ENCODE data around the gene CABLES1. TPM values are rescaled to one million over a fixed set of nuclear protein-coding genes. Genes with fewer than 3 reads are reported as not detected.
"Not testable (repeated sequence)": the region's sequence is repeated elsewhere in the genome, so short reads cannot be mapped to it uniquely, and the experiment has no call there.

Gene CABLES1, protein sequence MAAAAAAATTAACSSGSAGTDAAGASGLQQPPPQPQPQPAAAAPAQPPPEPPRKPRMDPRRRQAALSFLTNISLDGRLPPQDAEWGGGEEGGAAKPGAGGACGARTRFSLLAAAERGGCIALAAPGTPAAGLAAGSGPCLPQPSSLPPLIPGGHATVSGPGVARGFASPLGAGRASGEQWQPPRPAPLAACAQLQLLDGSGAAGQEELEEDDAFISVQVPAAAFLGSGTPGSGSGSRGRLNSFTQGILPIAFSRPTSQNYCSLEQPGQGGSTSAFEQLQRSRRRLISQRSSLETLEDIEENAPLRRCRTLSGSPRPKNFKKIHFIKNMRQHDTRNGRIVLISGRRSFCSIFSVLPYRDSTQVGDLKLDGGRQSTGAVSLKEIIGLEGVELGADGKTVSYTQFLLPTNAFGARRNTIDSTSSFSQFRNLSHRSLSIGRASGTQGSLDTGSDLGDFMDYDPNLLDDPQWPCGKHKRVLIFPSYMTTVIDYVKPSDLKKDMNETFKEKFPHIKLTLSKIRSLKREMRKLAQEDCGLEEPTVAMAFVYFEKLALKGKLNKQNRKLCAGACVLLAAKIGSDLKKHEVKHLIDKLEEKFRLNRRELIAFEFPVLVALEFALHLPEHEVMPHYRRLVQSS
- total RNA-seq (2014; rRNA removed; shearing (Covaris generic); ENCODE audit: low replicate concordance), result 1.3 and 1.7 TPM in 2 replicates

DNA sequence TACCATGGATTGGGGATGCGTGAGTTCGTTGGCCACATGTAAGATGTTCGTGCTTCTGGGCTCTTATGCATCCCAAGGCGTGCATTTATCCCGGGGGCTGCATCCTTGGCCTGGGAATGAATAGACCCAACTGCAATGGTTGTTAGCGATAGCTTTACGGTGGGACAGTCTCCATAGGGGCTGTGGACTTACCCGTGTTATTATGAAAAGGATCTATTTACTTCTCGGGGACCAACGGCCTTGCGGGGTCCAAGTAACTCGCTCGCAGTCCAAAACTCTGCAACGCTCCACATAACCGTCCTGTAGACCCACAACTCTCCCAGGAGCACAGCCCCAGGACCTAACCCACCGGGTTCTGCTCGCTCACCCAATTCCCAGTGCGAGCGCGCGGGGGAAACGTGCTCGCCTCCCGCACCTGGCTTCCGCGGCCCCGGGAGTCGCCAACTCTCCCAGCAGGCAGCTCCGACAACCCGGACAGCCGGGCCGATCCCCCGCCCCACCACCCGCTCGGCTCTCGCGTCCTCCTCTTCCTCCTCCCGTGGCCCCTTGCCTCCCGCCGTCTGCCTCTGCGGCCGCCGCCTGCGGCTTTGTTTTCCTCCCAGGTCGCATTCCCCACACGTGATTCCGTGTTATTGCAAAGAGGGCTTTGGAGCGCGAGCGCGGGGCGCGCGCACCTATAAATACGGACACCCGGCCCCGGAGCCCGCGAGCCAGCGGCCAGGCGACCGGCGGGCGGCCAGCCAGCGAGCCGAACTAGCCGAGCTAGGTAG is at the start of gene CABLES1:
CABLES1 (plus strand) TSS at position 706 of the 770 bp plus-strand sequence. CDS start 278 bp downstream, outside the sequence.
- DNase-seq (ENCODE audit: low read depth), result peak; percentile 65

DNA sequence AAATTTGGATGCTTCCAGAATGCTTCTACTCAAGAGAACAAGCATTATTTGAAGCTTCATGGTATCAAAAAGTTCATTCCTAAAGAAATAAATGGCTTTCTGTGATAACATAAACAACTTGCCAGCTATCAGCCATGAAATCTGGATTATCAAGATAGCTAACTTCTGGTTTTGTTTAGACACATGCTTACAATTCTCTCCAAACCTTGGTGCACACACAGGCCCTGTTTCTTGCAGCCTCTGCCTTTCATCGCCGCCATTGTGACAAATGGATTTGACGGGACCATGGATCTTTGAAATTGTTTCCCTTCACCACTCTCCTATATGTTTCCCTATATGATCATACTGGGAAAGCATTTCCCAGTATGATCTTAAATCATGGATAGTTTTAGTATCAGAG is 47.9 kb upstream of the CABLES1 start:
- no peak for DNase-seq (ENCODE audit: low read depth)
- in situ Hi-C loops (cut with HindIII; ENCODE audit: low pct_unique_long_range_greater_than_20kb, low sequenced_read_pairs), result no loop called here

More for the DNA sequence above, at the start of gene CABLES1:
- in situ Hi-C loops (cut with HindIII; ENCODE audit: low pct_unique_long_range_greater_than_20kb, low sequenced_read_pairs), result no loop called here

DNA sequence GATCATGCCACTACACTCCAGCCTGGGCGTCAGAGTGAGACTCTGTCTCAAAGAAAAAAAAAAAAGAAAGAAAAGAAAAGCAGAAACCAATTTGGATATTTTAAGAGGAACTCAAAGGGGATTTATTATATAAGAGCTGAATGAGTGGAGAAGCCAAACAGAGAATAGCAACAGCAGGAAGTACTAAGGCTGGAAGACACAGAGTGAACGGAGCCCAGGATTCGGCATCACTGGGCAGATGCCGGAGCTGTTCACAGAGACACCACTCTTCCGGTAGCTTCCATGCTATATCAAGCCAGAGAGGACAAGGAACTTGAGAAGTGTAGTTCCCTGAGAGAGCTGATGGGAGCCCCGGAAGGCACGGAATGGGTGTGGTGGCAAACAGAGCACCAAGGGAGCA is 47.0 kb upstream of the CABLES1 start:
- in situ Hi-C loops (cut with HindIII; ENCODE audit: low pct_unique_long_range_greater_than_20kb, low sequenced_read_pairs), result no loop called here
- DNase-seq (ENCODE audit: low read depth), result no peak

DNA sequence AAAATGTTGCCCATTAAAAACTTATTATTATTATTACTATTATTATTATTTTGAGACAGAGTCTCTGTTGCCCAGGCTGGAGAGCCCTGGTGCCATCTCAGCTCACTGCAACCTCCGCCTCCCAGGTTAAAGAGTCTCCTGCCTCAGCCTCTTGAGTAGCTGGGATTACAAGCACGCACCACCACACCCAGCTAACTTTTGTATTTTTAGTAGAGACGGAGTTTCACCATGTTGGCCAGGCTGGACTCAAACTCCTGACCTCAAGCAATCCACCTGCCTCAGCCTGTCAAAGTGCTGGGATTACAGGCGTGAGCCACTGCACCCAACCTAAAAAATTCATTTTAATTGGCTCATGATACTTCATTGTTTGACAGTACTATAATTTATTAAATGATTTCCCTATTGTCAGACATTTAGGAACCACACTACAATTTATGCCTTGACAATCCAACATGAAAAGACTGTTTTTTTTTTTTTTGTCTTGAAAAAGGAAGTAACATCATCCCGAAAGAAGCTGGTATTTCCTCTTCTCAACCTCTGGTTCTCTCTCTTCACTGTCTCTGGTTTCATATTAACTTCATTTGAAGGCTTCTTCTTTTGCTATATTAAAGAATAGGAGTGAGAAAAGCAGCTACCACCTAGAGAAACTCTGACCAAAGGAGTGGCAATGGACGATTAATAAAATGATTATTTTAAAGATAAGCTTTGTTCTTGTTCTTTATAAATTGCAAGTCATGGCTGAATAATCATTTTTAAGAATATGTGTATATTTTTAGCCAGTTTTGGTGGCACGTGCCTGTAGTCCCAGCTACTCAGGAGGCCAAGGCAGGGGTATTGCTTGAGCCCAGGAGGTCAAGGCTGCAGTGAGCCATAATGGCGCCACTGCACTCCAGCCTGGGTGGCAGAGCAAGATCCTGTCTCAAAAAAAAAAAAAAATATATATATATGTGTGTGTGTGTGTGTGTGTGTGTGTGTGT is 44.0 kb upstream of the CABLES1 start:
- in situ Hi-C loops (cut with HindIII; ENCODE audit: low pct_unique_long_range_greater_than_20kb, low sequenced_read_pairs); DNase-seq (ENCODE audit: low read depth): not testable (repeated sequence)

DNA sequence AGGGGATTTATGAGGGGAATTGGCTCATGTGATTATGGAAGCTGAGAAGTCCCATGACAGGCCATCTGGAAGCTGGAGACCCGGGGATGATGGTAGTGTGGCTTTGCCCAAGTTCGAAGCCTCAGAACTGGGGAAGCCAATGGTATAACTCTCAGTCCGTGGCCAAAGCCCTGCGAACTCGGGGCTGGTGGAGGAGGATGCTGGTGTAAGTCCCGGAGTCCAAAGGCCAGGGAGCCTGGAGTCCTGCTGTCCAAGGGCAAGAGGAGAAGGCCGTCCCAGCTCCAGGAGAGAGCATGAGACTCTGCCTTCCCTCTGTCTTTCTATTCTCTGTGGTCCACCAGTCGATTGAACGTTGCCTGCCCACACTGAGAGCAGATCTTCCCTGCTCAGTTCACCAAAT is 43.2 kb upstream of the CABLES1 start:
- no peak for DNase-seq (ENCODE audit: low read depth)
- in situ Hi-C loops (cut with HindIII; ENCODE audit: low pct_unique_long_range_greater_than_20kb, low sequenced_read_pairs), result no loop called here

DNA sequence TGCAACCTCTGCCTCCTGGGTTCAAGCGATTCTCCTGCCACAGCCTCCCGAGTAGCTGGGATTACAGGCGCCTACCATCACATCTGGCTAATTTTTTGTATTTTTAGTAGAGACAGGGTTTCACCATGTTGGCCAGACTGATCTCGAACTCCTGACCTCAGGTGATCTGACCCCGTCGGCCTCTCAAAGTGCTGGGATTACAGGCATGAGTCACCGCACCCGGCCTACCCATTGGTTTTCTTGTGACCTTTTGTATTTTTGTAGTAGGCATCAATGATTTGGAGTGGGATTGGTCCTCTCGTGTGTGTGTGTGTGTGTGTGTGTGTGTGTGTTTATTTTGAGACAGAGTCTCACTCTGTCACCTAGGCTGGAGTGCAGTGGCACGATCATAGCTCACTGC is 42.2 kb upstream of the CABLES1 start:
- DNase-seq (ENCODE audit: low read depth); in situ Hi-C loops (cut with HindIII; ENCODE audit: low pct_unique_long_range_greater_than_20kb, low sequenced_read_pairs): not testable (repeated sequence)

DNA sequence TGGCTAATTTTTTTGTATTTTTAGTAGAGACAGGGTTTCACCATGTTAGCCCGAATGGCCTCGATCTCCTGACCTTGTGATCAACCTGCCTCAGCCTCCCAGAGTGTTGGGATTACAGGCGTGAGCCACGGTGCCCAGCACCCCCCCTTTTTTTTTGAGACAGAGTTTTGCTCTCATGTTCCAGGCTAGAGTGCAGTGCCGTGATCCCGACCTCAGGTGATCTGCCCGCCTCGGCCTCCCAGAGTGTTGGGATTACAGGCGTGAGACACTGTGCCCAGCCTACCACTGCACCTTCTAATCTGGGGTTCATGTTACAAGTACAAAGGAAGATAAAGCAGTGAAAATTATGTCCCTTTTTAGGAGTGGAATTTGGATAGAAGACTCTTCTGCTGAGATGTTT is 41.5 kb upstream of the CABLES1 start:
- in situ Hi-C loops (cut with HindIII; ENCODE audit: low pct_unique_long_range_greater_than_20kb, low sequenced_read_pairs), result no loop called here
- DNase-seq (ENCODE audit: low read depth), result no peak

DNA sequence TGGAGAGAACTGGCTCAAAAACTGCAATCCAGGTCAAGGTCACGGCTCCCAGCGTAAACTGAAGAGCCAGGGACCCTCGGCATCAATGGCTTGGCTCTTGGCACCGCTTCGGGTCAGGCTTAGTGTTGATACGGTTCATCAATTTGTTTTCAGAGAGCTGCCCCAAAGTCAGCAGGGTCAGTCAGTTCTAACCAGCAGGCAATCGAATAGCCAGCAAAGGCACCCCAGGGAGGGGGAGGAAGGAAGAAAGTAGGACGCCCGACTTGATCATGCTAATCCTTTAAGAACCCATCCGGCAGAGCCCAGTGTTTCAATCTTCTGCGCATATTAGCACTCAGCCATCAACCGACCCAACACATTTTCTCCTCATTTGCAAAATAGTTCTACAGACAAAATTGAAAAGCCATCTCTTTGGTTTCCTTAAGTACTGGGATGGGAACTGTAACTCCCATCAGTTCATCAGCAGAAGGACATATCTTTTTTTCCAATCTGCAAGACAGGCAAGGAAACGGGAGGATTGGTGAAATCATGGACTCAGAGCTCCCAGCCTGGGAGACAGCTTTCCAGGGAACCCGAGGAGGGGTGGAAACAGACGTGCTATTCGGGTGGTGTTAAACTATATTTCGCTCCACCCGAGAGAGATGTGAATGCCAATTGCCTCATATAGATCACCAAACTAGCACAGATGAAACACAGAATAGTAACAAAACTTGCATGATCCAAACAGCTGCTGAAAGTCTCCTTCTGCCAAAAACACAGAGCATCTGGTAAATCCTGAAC is 40.7 kb upstream of the CABLES1 start:
- in situ Hi-C loops (cut with HindIII; ENCODE audit: low pct_unique_long_range_greater_than_20kb, low sequenced_read_pairs), result no loop called here
- DNase-seq (ENCODE audit: low read depth), result no peak

DNA sequence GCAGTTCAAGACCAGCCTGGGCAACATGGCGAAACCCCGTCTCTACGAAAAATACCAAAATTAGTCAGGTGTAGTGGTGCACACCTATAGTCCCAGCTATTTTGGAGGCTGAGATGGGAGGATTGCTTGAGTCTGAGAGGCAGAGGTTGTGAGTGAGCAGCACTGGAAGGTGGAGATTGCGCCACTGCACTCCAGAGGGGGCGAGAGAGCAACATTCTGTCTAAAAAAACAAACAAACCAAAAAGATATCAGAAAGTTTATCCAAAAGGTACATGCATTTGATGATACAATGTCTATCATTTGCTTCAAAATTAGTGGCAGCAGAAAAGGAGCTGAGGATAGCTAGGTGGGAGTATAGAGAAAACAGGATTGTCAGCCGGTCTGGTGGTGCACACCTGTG is 39.8 kb upstream of the CABLES1 start:
- DNase-seq (ENCODE audit: low read depth), result no peak
- in situ Hi-C loops (cut with HindIII; ENCODE audit: low pct_unique_long_range_greater_than_20kb, low sequenced_read_pairs), result no loop called here

DNA sequence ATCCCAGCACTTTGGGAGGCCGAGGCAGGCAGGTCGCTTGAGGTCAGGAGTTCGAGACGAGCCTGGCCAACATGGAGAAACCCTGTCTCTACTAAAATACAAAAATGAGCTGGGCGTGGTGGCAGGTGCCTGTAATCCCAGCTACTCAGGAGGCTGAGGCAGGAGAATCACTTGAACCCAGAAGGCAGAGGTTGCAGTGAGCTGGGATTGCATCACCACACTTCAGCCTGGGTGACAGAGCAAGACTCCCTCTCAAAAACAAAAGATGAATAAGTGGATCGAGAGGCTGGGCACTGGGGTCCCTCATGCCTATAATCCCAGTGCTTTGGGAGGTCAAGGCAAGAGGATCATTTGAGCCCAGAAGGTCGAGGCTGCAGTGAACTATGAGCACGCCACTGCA is 38.3 kb upstream of the CABLES1 start:
- DNase-seq (ENCODE audit: low read depth); in situ Hi-C loops (cut with HindIII; ENCODE audit: low pct_unique_long_range_greater_than_20kb, low sequenced_read_pairs): not testable (repeated sequence)

DNA sequence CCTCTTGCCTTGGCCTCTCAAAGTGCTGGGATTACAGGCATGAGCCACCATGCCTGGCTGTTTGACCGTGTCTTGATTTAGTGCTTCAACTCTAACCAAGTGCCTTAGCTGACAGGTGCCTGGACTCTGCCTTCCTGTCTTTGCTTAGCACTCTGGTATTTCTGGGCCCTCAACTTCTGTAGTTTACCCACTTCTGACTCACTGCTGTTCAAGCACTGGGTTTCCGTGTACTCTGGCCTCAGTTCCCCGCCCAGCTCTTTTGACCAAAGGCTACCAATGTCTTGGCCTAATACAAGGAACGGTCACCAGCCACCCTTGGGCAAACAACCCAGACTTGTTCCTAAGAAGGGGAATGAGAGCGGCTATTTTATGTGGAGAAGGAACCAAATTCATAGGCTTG is 35.7 kb upstream of the CABLES1 start:
- in situ Hi-C loops (cut with HindIII; ENCODE audit: low pct_unique_long_range_greater_than_20kb, low sequenced_read_pairs), result no loop called here
- no peak for DNase-seq (ENCODE audit: low read depth)

DNA sequence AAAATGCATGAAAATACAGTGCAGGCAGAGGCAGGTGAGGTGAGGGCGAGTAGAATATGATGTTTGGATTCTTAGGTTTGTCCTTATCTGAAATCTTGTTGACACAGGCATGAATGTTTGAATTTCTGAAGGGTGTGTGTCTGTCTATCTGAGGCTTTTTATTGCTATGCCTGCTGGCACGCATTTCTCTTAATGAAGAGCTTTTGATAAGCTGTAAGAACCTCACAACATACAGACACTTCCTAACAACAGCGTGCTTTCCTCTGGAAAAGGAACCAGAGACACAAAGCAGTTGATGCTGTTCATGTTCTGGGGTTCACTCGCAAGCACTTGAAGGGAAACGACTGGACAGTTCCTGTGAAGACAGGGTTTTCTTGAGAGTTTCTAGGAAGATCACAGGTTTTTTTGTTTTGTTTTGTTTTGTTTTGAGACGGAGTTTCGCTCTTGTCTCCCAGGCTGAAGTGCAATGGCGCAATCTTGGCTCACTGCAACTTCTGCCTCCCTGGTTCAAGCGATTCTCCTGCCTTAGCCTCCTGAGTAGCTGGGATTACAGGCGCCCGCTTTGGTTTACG is 33.3 kb upstream of the CABLES1 start:
- in situ Hi-C loops (cut with HindIII; ENCODE audit: low pct_unique_long_range_greater_than_20kb, low sequenced_read_pairs), result no loop called here
- peak; percentile 6 for DNase-seq (ENCODE audit: low read depth)

DNA sequence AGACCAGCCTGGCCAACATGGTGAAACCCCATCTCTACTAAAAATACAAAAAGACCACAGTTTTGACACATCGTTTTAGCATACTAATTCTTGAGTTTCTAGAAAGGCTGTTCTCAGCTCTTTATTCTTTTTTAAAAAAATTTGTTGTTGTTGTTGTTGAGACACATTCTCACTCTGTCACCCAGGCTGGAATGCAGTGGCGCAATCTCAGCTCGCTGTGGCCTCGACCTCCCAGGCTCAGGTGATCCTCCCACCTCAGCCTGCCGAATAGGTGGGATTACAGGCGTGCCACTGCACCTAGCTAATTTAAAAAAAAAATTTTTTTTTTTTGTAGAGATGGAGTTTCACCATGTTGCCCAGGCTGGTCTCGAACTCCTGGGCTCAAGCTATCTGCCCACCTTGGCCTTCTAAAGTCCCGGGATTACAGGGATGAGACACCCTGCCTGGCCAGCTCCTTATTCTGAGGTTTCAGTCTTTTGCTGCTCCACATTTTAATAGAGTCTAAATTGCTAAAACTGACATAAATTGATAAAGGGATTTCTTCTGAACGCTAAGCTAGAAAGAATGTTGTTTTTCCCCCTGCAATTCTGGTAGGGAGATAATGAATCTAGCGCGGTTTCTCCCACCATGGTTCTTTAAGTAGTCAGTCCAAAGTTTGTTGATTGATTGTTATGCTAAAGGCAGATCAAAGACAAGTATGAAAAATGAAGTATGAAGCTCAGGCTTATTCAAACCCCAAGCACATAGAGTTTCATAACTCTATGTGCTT is 32.6 kb upstream of the CABLES1 start:
- no peak for DNase-seq (ENCODE audit: low read depth)
- in situ Hi-C loops (cut with HindIII; ENCODE audit: low pct_unique_long_range_greater_than_20kb, low sequenced_read_pairs), result no loop called here

DNA sequence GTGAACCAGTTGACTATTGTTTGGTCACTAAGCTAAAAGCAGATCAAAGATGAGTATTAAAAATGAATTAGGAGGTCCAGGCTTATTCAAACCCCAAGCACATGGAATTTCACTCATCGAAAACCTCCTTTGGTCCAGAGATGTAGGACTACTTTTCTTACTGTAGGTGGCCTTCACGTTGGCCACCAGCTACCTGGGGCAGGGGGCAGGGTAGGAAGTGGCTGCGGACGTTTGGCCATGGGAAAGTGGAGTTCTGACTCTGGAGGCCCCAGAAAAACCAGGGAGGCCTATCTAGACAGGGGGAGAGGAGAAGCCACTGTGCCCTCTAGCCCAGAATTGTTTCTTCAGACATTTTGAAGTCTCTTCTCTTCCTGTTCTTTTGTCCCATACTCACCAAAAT is 31.8 kb upstream of the CABLES1 start:
- no peak for DNase-seq (ENCODE audit: low read depth)
- in situ Hi-C loops (cut with HindIII; ENCODE audit: low pct_unique_long_range_greater_than_20kb, low sequenced_read_pairs), result no loop called here

DNA sequence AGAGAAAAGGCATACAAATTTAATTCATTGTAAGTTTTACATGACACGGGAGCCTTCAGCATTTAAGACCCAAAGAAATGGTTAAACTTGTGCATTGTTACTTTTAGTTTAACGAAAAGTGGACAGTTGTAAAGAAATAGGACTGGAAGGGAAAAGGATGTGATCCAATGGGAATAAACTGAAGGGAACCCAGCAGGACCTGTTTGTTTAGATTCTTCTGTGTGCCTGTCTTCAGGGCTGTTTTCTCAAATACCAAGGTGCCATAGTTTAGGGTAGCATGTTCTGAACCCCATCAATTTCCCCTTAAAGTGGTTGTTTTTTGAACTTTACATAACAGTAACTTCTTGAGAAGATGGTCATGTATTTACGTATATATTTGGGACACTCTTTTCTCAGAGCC is 30.3 kb upstream of the CABLES1 start:
- no peak for DNase-seq (ENCODE audit: low read depth)
- in situ Hi-C loops (cut with HindIII; ENCODE audit: low pct_unique_long_range_greater_than_20kb, low sequenced_read_pairs), result no loop called here

DNA sequence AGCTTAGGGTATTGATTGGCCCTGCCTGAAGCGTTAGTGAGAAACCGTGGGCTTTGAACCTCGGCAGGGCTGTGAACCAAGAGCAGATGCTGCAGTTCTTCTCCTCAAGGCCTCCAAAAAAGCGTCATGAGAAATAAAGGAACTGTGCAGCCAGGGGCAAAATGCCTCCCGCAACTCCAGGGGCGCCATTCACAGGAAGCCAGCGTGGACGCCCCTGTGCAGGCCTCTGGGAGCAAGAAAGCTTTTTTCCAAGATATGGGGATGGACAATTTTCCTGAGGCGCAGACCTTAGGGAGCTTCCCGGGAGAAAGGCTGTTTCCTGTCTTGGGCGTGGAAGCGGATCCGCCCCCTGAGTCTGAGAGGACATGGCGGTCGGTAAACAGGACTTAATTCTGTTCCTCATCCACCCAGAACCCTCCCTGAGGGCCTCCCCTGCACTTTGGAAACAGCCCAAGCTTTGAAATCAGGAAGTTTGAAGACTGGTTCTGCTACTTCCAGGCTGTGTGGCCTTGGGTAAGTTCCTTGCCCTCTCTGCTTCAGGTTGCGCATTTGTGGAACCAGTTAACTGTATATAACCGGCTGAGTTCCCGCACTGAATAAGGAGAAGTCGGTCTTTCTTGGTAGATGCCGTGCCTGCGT is 29.6 kb upstream of the CABLES1 start:
- in situ Hi-C loops (cut with HindIII; ENCODE audit: low pct_unique_long_range_greater_than_20kb, low sequenced_read_pairs), result no loop called here
- no peak for DNase-seq (ENCODE audit: low read depth)
